HG03521 (cell line): Measurements from ENCODE around the gene KLHL30.

Experiments used
- ATAC-seq: cut with Tn5 transposase; IDR thresholded peaks from one replicate; pipeline ENCODE4 v1.9.1; 2021; ENCODE audit warnings: mild to moderate bottlenecking, moderate library complexity; ENCODE audit not compliant: unreplicated experiment

The KLHL30 gene

GRCh38 chr2:238144262-238144661 lies 5.8 kb downstream of the KLHL30 start:
- no peak for ATAC-seq

GRCh38 chr2:238145046-238145445 lies 6.6 kb downstream of the KLHL30 start:
- no peak for ATAC-seq

- ATAC-seq: no peak
These were observed 7.4 kb downstream of the KLHL30 start for GRCh38 chr2:238145851-238146250.

GRCh38 chr2:238146884-238147544 lies 8.5 kb downstream of the KLHL30 start:
- ATAC-seq: no peak

GRCh38 chr2:238148981-238149380 lies 10.5 kb downstream of the KLHL30 start:
- ATAC-seq: no peak

- ATAC-seq: no peak
These were observed 11.5 kb downstream of the KLHL30 start for GRCh38 chr2:238149841-238150572.

GRCh38 chr2:238150686-238151085 lies 12.2 kb downstream of the KLHL30 start:
- ATAC-seq: no peak

GRCh38 chr2:238151205-238151604 lies 12.7 kb downstream of the KLHL30 start:
- ATAC-seq: no peak

- no peak for ATAC-seq
These were observed 13.3 kb downstream of the KLHL30 start for GRCh38 chr2:238151628-238152235.

- ATAC-seq: no peak
These were observed 14.6 kb downstream of the KLHL30 start for GRCh38 chr2:238152771-238153688.

GRCh38 chr2:238154570-238154969 lies 16.1 kb downstream of the KLHL30 start:
- ATAC-seq: no peak

GRCh38 chr2:238155051-238155760 lies 16.7 kb downstream of the KLHL30 start:
- no peak for ATAC-seq

GRCh38 chr2:238155761-238156694 lies 17.6 kb downstream of the KLHL30 start:
- ATAC-seq: no peak

GRCh38 chr2:238157506-238158017 lies 19.1 kb downstream of the KLHL30 start:
- ATAC-seq: no peak

- no peak for ATAC-seq
These were observed 19.6 kb downstream of the KLHL30 start for GRCh38 chr2:238158018-238158508.

GRCh38 chr2:238158509-238159070 lies 20.1 kb downstream of the KLHL30 start, which contains the start of gene ERFE:
ERFE (plus strand) TSS chr2:238158970; CDS start chr2:238159008, 38 bp downstream.
- ATAC-seq: no peak

- ATAC-seq: no peak
These were observed 20.6 kb downstream of the KLHL30 start for GRCh38 chr2:238159071-238159539.

- ATAC-seq: no peak
These were observed 21.3 kb downstream of the KLHL30 start for GRCh38 chr2:238159661-238160205.
